ENCODE measurements around the gene KIF1C. TPM values are rescaled to one million over a fixed set of nuclear protein-coding genes. Genes with fewer than 3 reads are reported as not detected.

KIF1C gene
- total RNA-seq, 4 donors from 2014 or later: 91.4 to 141 (median 116) TPM

DNA sequence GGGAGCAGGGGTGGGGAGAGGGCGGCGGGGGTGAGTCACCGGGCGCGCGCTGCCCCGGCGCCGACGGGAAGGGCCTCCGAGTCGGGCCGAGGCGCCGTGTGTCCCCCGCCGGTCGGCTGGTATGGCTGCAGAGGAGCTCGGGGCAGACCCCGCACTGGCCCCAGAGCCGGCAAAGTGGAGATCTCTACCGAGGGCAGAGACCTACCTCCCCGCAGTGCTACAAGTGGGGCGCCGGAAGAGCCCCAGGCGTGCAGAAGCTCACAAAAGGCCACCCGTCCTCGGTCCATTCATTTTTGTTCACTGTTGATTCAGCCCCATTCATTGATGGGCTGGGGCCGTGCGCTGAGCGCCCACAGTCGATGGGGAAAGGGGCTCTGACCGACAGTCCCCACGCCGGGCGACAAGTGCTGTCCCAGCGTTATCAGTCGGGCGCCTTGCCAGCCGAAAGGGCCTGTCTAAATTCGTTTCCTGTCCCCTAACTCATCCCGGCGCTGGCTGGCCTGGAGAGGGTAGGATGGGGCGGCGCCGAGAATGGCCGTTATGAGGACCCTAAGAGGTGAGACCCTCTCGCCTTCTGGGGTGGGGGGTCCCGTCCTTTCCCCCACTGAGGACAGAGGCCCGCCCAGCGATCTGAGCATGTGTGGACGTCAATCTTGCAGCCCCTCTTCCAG, 47.5 kb upstream of the KIF1C start:
- Histone ChIP-seq H3K36me3 (peaks cover 0 to 14% (median 0%) of the 10 kb centered on the region in 3 donors), H3K27me3 (no peaks in the 10 kb centered on the region), H3K9me3 (no peaks in the 10 kb centered on the region), H3K4me1 (peaks cover 4 to 29% (median 22%) of the 10 kb centered on the region in 4 donors), H3K27ac (peak overlapping the region; percentile 96 to 99 (median 98)), H3K4me3 (peak overlapping the region; percentile 95 to 100 (median 98))
- peak; percentile 51 to 76 (median 73) for DNase-seq
- TF ChIP-seq, protein P1, sequence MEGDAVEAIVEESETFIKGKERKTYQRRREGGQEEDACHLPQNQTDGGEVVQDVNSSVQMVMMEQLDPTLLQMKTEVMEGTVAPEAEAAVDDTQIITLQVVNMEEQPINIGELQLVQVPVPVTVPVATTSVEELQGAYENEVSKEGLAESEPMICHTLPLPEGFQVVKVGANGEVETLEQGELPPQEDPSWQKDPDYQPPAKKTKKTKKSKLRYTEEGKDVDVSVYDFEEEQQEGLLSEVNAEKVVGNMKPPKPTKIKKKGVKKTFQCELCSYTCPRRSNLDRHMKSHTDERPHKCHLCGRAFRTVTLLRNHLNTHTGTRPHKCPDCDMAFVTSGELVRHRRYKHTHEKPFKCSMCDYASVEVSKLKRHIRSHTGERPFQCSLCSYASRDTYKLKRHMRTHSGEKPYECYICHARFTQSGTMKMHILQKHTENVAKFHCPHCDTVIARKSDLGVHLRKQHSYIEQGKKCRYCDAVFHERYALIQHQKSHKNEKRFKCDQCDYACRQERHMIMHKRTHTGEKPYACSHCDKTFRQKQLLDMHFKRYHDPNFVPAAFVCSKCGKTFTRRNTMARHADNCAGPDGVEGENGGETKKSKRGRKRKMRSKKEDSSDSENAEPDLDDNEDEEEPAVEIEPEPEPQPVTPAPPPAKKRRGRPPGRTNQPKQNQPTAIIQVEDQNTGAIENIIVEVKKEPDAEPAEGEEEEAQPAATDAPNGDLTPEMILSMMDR (IDR thresholded peaks at IDR 0.05): no peak
- TF ChIP-seq POLR2A (IDR thresholded peaks at IDR 0.05): peak in 1 of 2 donors; percentile 38

DNA sequence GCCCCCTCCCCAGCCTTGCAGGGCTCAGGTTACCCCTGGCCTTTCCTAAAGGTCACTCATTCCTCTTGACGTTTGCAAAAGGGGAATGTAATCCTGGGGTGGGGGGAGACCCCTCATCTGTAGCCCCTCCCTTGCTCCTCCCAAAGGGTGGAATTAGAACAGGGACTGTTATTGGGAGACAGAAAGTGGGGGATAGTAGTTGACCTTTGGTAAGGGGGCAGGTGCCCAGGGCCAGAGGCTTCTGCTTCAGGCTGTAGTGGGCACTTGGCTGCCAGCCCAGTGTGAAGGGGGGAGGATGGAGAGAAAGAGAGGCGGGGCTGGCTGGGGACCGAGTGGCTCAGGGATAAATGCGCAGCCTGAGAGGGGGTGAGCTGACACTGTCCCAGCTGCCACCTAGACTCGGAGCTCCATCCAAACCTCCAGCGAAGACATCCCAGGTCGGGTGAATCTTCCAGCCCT, 47.0 kb upstream of the KIF1C start, which contains the start of gene ENO3:
Gene ENO3, plus strand, starts transcription at position 374 of the 459 bp plus-strand sequence. CDS start 711 bp downstream, outside the sequence.
- H3K4me3 ChIP-seq: peak within 1 kb of the TSS; percentile 95 to 100 (median 98)
- H3K27ac ChIP-seq: peak within 1 kb of the TSS; percentile 96 to 99 (median 98)
- TF ChIP-seq POLR2A (IDR thresholded peaks at IDR 0.05): no peak
- TF ChIP-seq, protein P1 (IDR thresholded peaks at IDR 0.05): no peak
- H3K36me3 ChIP-seq: peaks cover 0 to 9% (median 0%) of the 10 kb centered on the region in 3 donors
- H3K9me3 ChIP-seq: no peaks in the 10 kb centered on the region
- H3K27me3 ChIP-seq: no peaks in the 10 kb centered on the region
- no peak for DNase-seq
- H3K4me1 ChIP-seq: peaks cover 4 to 23% (median 16%) of the 10 kb centered on the region in 4 donors

DNA sequence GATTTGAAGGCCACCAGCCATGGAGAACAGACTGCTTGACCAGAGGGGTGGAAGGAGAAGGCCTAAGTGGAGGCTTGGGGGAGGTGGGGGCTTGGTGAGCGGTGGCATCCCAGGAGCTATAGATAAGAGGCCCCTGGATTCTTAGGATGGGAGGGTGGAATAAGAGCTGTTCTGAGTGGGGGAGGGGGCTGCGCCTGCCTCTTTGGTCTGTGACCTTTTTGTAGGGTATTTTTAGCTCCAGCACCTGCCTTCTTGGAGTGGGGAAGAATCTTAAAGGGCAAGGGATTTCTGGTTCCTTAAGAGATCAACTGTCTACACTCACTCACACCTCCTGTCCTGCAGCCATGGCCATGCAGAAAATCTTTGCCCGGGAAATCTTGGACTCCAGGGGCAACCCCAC, 46.3 kb upstream of the KIF1C start:
- Histone ChIP-seq H3K36me3 (peaks cover 0 to 1% (median 0%) of the 10 kb centered on the region in 3 donors), H3K27me3 (no peaks in the 10 kb centered on the region), H3K9me3 (no peaks in the 10 kb centered on the region), H3K4me3 (no peak overlapping the region), H3K27ac (no peak overlapping the region), H3K4me1 (peaks cover 4 to 16% (median 10%) of the 10 kb centered on the region in 4 donors)
- TF ChIP-seq, protein P1 (IDR thresholded peaks at IDR 0.05): no peak
- TF ChIP-seq POLR2A (IDR thresholded peaks at IDR 0.05): no peak
- DNase-seq: no peak

DNA sequence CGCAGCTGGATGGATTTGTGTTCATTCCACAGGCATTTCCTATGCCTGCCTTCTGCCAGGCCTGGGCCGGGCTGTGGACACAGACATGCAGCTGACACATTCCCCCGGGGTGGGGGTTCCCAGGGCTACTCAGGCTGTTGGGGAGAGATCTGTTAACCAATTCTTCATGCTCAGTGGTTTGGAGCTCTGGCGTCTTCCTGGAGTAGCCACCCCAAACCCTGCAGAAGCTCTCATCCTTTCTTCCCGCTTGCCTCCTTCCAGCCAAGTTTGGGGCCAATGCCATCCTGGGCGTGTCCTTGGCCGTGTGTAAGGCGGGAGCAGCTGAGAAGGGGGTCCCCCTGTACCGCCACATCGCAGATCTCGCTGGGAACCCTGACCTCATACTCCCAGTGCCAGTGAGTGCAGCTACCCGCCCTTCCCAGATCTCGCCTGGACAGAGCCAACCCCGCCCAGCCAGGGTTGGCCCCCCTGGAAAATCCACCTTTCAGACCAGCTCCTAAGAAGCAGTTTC, 44.2 kb upstream of the KIF1C start:
- Histone ChIP-seq H3K36me3 (no peaks in the 10 kb centered on the region), H3K27ac (no peak overlapping the region), H3K9me3 (no peaks in the 10 kb centered on the region), H3K4me3 (no peak overlapping the region), H3K4me1 (peaks cover 4 to 13% (median 8%) of the 10 kb centered on the region in 4 donors), H3K27me3 (no peaks in the 10 kb centered on the region)
- TF ChIP-seq POLR2A (IDR thresholded peaks at IDR 0.05): no peak
- TF ChIP-seq, protein P1 (IDR thresholded peaks at IDR 0.05): no peak
- DNase-seq: peak in 1 of 3 donors; percentile 48

DNA sequence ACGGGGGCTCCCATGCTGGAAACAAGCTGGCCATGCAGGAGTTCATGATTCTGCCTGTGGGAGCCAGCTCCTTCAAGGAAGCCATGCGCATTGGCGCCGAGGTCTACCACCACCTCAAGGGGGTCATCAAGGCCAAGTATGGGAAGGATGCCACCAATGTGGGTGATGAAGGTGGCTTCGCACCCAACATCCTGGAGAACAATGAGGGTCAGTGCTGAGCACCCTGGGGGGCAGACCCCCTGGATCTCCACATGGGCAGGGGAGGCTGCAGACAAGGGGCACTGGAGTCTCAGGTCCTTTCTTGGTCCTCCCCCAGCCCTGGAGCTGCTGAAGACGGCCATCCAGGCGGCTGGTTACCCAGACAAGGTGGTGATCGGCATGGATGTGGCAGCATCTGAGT, 42.7 kb upstream of the KIF1C start:
- H3K27ac ChIP-seq: no peak overlapping the region
- TF ChIP-seq, protein P1 (IDR thresholded peaks at IDR 0.05): no peak
- no peak for TF ChIP-seq POLR2A (IDR thresholded peaks at IDR 0.05)
- H3K9me3 ChIP-seq: no peaks in the 10 kb centered on the region
- H3K27me3 ChIP-seq: no peaks in the 10 kb centered on the region
- H3K4me1 ChIP-seq: peaks cover 4 to 25% (median 6%) of the 10 kb centered on the region in 4 donors
- peak in 1 of 3 donors; percentile 29 for DNase-seq
- peaks cover 0 to 9% (median 0%) of the 10 kb centered on the region in 3 donors for H3K36me3 ChIP-seq
- H3K4me3 ChIP-seq: no peak overlapping the region
